WI38 (cell line): ENCODE data around the gene OXGR1.

ENCODE experiments used
- H3K4me3 ChIP-seq: 2 replicates; pipeline ENCODE4 v1.5.1; 2011; ENCODE audit warnings: low read depth, mild to moderate bottlenecking, control low read depth, low read length
- CTCF ChIP-seq: IDR thresholded peaks from 2 replicates; pipeline ENCODE4 v1.5.1; 2012; ENCODE audit warnings: low read depth, mild to moderate bottlenecking, control low read depth, low read length

Gene OXGR1

GRCh38 chr13:97023117-97023516 is 28.8 kb upstream of the OXGR1 start:
- H3K4me3 ChIP-seq: no peak overlapping the region
- no peak for TF ChIP-seq CTCF

GRCh38 chr13:97021241-97021640 is 27.0 kb upstream of the OXGR1 start:
- TF ChIP-seq CTCF: no peak
- H3K4me3 ChIP-seq: no peak overlapping the region

- no peak for TF ChIP-seq CTCF
Observed at GRCh38 chr13:97020689-97021240, 26.5 kb upstream of the OXGR1 start.

GRCh38 chr13:97020194-97020593 is 25.9 kb upstream of the OXGR1 start:
- H3K4me3 ChIP-seq: no peak overlapping the region
- TF ChIP-seq CTCF: no peak

More at GRCh38 chr13:97020689-97021240, 26.5 kb upstream of the OXGR1 start:
- H3K4me3 ChIP-seq: no peak overlapping the region

- no peak for TF ChIP-seq CTCF
- no peak overlapping the region for H3K4me3 ChIP-seq
Observed at GRCh38 chr13:97019236-97019635, 25.0 kb upstream of the OXGR1 start.

- TF ChIP-seq CTCF: peak; percentile 78
- H3K4me3 ChIP-seq: no peak overlapping the region
Observed at GRCh38 chr13:97018029-97018819, 23.9 kb upstream of the OXGR1 start.

- no peak for TF ChIP-seq CTCF
- H3K4me3 ChIP-seq: no peak overlapping the region
Observed at GRCh38 chr13:97017322-97017721, 23.0 kb upstream of the OXGR1 start.
